CD14-positive monocyte (primary cell): ENCODE results near the gene ATG4B. TPM values are rescaled to one million over a fixed set of nuclear protein-coding genes. Genes with fewer than 3 reads are reported as not detected.

ENCODE experiments used
- DNase-seq, 3 donors: peaks; one replicate each; pipeline ENCODE4 v3.0.0-alpha.2; 2011 to 2022
- H2AFZ ChIP-seq: 2 replicates; pipeline ENCODE4 v1.6.0; 2012; ENCODE audit warnings: mild to moderate bottlenecking, low read depth, low read length, inconsistent platforms; ENCODE audit not compliant: insufficient read depth, poor library complexity, severe bottlenecking
- H3K27ac ChIP-seq, 2 donors: 1 replicate in 1 of 2; 2 replicates in 1 of 2; pipeline ENCODE4 v1.5.1; 2012 to 2013; ENCODE audit warnings: low read length in 2 of 2, control low read depth in 1 of 2, inconsistent platforms in 1 of 2, low read depth in 1 of 2, mild to moderate bottlenecking in 1 of 2
- H3K27me3 ChIP-seq, 2 donors: one replicate each; pipeline versions ENCODE4 v1.6.0 to v1.6.1; 2011 to 2013; ENCODE audit warnings: low read length in 2 of 2; ENCODE audit not compliant: control insufficient read depth in 2 of 2, insufficient read depth in 2 of 2
- H3K36me3 ChIP-seq, 2 donors: replicated peaks in 1 of 2; 1 replicate in 1 of 2; 2 replicates in 1 of 2; pipeline versions ENCODE4 v1.5.1 to v1.6.1; 2012 to 2013; ENCODE audit warnings: low read length in 2 of 2, control low read depth in 1 of 2, inconsistent platforms in 1 of 2, mild to moderate bottlenecking in 1 of 2; ENCODE audit not compliant: insufficient read depth in 2 of 2, control insufficient read depth in 1 of 2
- H3K4me1 ChIP-seq, 2 donors: 1 replicate in 1 of 2; 2 replicates in 1 of 2; pipeline versions ENCODE4 v1.5.1 to v1.6.1; 2012 to 2013; ENCODE audit warnings: low read length in 2 of 2, control low read depth in 1 of 2, inconsistent platforms in 1 of 2, mild to moderate bottlenecking in 1 of 2, moderate library complexity in 1 of 2; ENCODE audit not compliant: insufficient read depth in 2 of 2, control insufficient read depth in 1 of 2
- H3K4me2 ChIP-seq: replicated peaks from 2 replicates; pipeline ENCODE3; 2012; ENCODE audit warnings: low read length, moderate library complexity, mild to moderate bottlenecking; ENCODE audit not compliant: poor library complexity, severe bottlenecking; ENCODE audit errors: extremely low read depth
- H3K4me3 ChIP-seq, 3 experiments: fragments of 200-600 bp in 1 of 3; sonication (generic) in 1 of 3; replicated peaks in 1 of 3; 1 replicate in 2 of 3; 2 replicates in 1 of 3; pipeline ENCODE4 v1.5.1; 2011 to 2013; ENCODE audit warnings: low read length in 3 of 3, mild to moderate bottlenecking in 3 of 3, control low read depth in 2 of 3, low read depth in 2 of 3, inconsistent platforms in 1 of 3, moderate library complexity in 1 of 3
- H3K79me2 ChIP-seq: 2 replicates; pipeline ENCODE4 v1.6.0; 2012; ENCODE audit warnings: mild to moderate bottlenecking, control low read depth, inconsistent platforms, low read length, moderate library complexity; ENCODE audit not compliant: insufficient read depth
- H3K9ac ChIP-seq: 2 replicates; pipeline ENCODE4 v1.6.0; 2017; ENCODE audit warnings: low read length, mild to moderate bottlenecking; ENCODE audit not compliant: insufficient read depth, poor library complexity, severe bottlenecking
- H3K9me3 ChIP-seq, 2 donors: replicated peaks in 1 of 2; 1 replicate in 1 of 2; 2 replicates in 1 of 2; pipeline versions ENCODE4 v1.5.1 to v1.6.1; 2012 to 2013; ENCODE audit warnings: low read length in 2 of 2, control low read depth in 1 of 2; ENCODE audit not compliant: control insufficient read depth in 1 of 2, insufficient read depth in 1 of 2
- H4K20me1 ChIP-seq: 2 replicates; pipeline ENCODE4 v1.6.0; 2012; ENCODE audit warnings: mild to moderate bottlenecking, low read length, control low read depth, moderate library complexity; ENCODE audit not compliant: insufficient read depth
- H3K27ac Mint-ChIP-seq, 7 donors: one replicate each; pipeline ENCODE4 v1.8.0; 2020; ENCODE audit warnings: mild to moderate bottlenecking in 7 of 7, mixed read lengths in 7 of 7, moderate library complexity in 6 of 7, inconsistent platforms in 2 of 7
- H3K27me3 Mint-ChIP-seq, 3 donors: one replicate each; pipeline ENCODE4 v1.8.0; 2021 to 2022; ENCODE audit warnings: low read depth in 3 of 3, mild to moderate bottlenecking in 3 of 3, mixed read lengths in 3 of 3, moderate library complexity in 3 of 3, inconsistent platforms in 1 of 3
- H3K36me3 Mint-ChIP-seq, 2 donors: one replicate each; pipeline ENCODE4 v1.8.0; 2020; ENCODE audit warnings: mixed read lengths in 2 of 2, inconsistent platforms in 1 of 2, mild to moderate bottlenecking in 1 of 2
- H3K4me1 Mint-ChIP-seq: one replicate; pipeline ENCODE4 v1.8.0; 2020; ENCODE audit warnings: mild to moderate bottlenecking, mixed read lengths
- H3K4me3 Mint-ChIP-seq, 2 donors: one replicate each; pipeline ENCODE4 v1.8.0; 2020; ENCODE audit warnings: mild to moderate bottlenecking in 2 of 2, mixed read lengths in 2 of 2, moderate library complexity in 1 of 2
- H3K9me3 Mint-ChIP-seq, 7 donors: one replicate each; pipeline ENCODE4 v1.8.0; 2020 to 2022; ENCODE audit warnings: mixed read lengths in 7 of 7, mild to moderate bottlenecking in 6 of 7, moderate library complexity in 6 of 7, inconsistent platforms in 2 of 7
- CTCF ChIP-seq: fragments of 200-600 bp; IDR thresholded peaks from one replicate; pipeline ENCODE4 v1.8.0; 2022; ENCODE audit warnings: antibody characterized with exemption, mild to moderate bottlenecking
- WGBS: methylation state at CpG from one replicate; pipeline ENCODE4 v1.1.5; 2013; ENCODE audit warnings: missing lambda C conversion rate; ENCODE audit not compliant: insufficient coverage; 5-methylcytosine and 5-hydroxymethylcytosine counted together
- intact Hi-C, 2 donors: fragments of 100-400 bp; cut with micrococcal nuclease; formaldehyde crosslinking; loops; one replicate each; pipeline versions ENCODE4 v1.15.0 to v1.15.1; 2023
- polyA plus RNA-seq, 3 donors: library from polyadenylated mRNA; depleted of rRNA in 1 of 3; unstranded in 2 of 3; stranded (reverse) in 1 of 3; fragments of 300-500 nt in 2 of 3; fragments of >200 nt in 1 of 3; fragmentation: Illumina TruSeq in 2 of 3; gene quantifications; 1 replicate in 2 of 3; 2 replicates in 1 of 3; pipeline ENCODE4 v1.2.3, GENCODE V29; 2012 to 2021

ATG4B gene
- polyA plus RNA-seq, 3 donors = 54.5 to 202 (median 58.9) TPM

GRCh38 chr2:241645915-241646645, 8.6 kb downstream of the ATG4B start:
- Mint-ChIP-seq H3K27me3 (peaks cover 0 to 4% (median 2%) of the 10 kb centered on the region in 3 donors), H3K9me3 (no peaks in the 10 kb centered on the region), H3K36me3 (peaks cover 25 to 31% of the 10 kb centered on the region in 2 donors), H3K27ac (no peak overlapping the region), H3K4me1 (peaks cover 7% of the 10 kb centered on the region), H3K4me3 (no peak overlapping the region)
- H3K9ac ChIP-seq = no peak overlapping the region
- H2AFZ ChIP-seq = no peak overlapping the region
- DNase-seq = no peak
- peaks cover 97% of the 10 kb centered on the region for H4K20me1 ChIP-seq
- no peak overlapping the region for H3K4me3 ChIP-seq
- no peak overlapping the region for H3K27ac ChIP-seq
- H3K4me1 ChIP-seq = no peaks in the 10 kb centered on the region
- intact Hi-C loops = no loop called here
- 98% methylated on average over 8 of the region's 14 CpGs for WGBS
- TF ChIP-seq CTCF = no peak
- peaks cover 89% of the 10 kb centered on the region for H3K79me2 ChIP-seq
- H3K27me3 ChIP-seq = no peaks in the 10 kb centered on the region
- H3K9me3 ChIP-seq = no peaks in the 10 kb centered on the region
- peaks cover 9 to 25% of the 10 kb centered on the region in 2 donors for H3K36me3 ChIP-seq
- H3K4me2 ChIP-seq = no peak overlapping the region

- Histone ChIP-seq H3K36me3 (peaks cover 32 to 49% of the 10 kb centered on the region in 2 donors), H2AFZ (no peak overlapping the region), H3K27me3 (no peaks in the 10 kb centered on the region), H3K4me3 (no peak overlapping the region), H3K79me2 (peaks cover 74% of the 10 kb centered on the region), H3K9me3 (no peaks in the 10 kb centered on the region), H3K27ac (no peak overlapping the region), H3K4me1 (no peaks in the 10 kb centered on the region), H3K4me2 (no peak overlapping the region), H3K9ac (no peak overlapping the region), H4K20me1 (peaks cover 82% of the 10 kb centered on the region)
- H3K27ac Mint-ChIP-seq = peak overlapping the region in 1 of 7 donors; percentile 35
- DNase-seq = no peak
- intact Hi-C loops = no loop called here
- H3K36me3 Mint-ChIP-seq = peaks cover 45 to 46% of the 10 kb centered on the region in 2 donors
- no peaks in the 10 kb centered on the region for H3K4me1 Mint-ChIP-seq
- peaks cover 0 to 4% (median 3%) of the 10 kb centered on the region in 3 donors for H3K27me3 Mint-ChIP-seq
- H3K4me3 Mint-ChIP-seq = no peak overlapping the region
- TF ChIP-seq CTCF = no peak
- WGBS = 90% methylated on average over 6 of the region's 6 CpGs
- no peaks in the 10 kb centered on the region for H3K9me3 Mint-ChIP-seq
Observed at GRCh38 chr2:241648453-241648852, 11.0 kb downstream of the ATG4B start.
